Mesodermal cell (in vitro differentiated cells): ENCODE results near the gene CATSPER3. TPM values are rescaled to one million over a fixed set of nuclear protein-coding genes. Genes with fewer than 3 reads are reported as not detected.

Experiments used
- H3K27ac ChIP-seq: 2 replicates; pipeline ENCODE4 v1.7.0; 2013; ENCODE audit warnings: mild to moderate bottlenecking, low read depth, low read length, moderate library complexity; ENCODE audit not compliant: severe bottlenecking
- H3K36me3 ChIP-seq: 2 replicates; pipeline ENCODE4 v1.7.1; 2013; ENCODE audit warnings: mild to moderate bottlenecking, low read length, moderate library complexity; ENCODE audit not compliant: control insufficient read depth, insufficient read depth
- H3K4me1 ChIP-seq: one replicate; pipeline ENCODE4 v1.7.1; 2013; ENCODE audit warnings: mild to moderate bottlenecking, low read length; ENCODE audit not compliant: insufficient read depth, control insufficient read depth, poor library complexity, severe bottlenecking
- H3K4me3 ChIP-seq: 2 replicates; pipeline ENCODE4 v1.7.0; 2013; ENCODE audit warnings: low read length, control low read depth, mild to moderate bottlenecking; ENCODE audit not compliant: insufficient read depth, poor library complexity, severe bottlenecking; ENCODE audit errors: extremely low read depth
- H3K9me3 ChIP-seq: 2 replicates; pipeline ENCODE4 v1.7.1; 2013; ENCODE audit warnings: mild to moderate bottlenecking, low read length, moderate library complexity; ENCODE audit not compliant: control insufficient read depth
- WGBS, 2 experiments: methylation state at CpG; one replicate each; pipeline ENCODE4 v1.1.5; 2013; ENCODE audit warnings: missing lambda C conversion rate in 2 of 2; ENCODE audit not compliant: insufficient coverage in 2 of 2; 5-methylcytosine and 5-hydroxymethylcytosine counted together
- polyA plus RNA-seq, 2 experiments: library from polyadenylated mRNA; stranded (reverse); fragments of 50-300 nt; gene quantifications; one replicate each; pipeline ENCODE4 v1.2.3, GENCODE V29; 2013

CATSPER3 gene
- polyA plus RNA-seq (2013, experiment 1 of 2): not detected
- 0.35 TPM for polyA plus RNA-seq (2013, experiment 2 of 2)

GRCh38 chr5:134967607-134968006 lies at the start of gene CATSPER3:
TSS of gene CATSPER3 (plus strand) at chr5:134967907. CDS start at chr5:134967992, 85 bp downstream.
- H3K36me3 ChIP-seq: peaks cover 4% of the 10 kb centered on the region
- peaks cover 2% of the 10 kb centered on the region for H3K4me1 ChIP-seq
- H3K4me3 ChIP-seq: no peak within 1 kb of the TSS
- WGBS, 2 experiments: 83 to 93% methylated on average over 2 of the region's 3 CpGs
- H3K9me3 ChIP-seq: no peaks in the 10 kb centered on the region
- no peak within 1 kb of the TSS for H3K27ac ChIP-seq

- Histone ChIP-seq H3K36me3 (peaks cover 36% of the 10 kb centered on the region), H3K4me3 (no peak overlapping the region), H3K9me3 (no peaks in the 10 kb centered on the region), H3K27ac (no peak overlapping the region), H3K4me1 (no peaks in the 10 kb centered on the region)
- 56 to 94% methylated on average over 2 to 3 of the region's 3 CpGs for WGBS, 2 experiments
Measured at GRCh38 chr5:134918861-134919260, 48.8 kb upstream of the CATSPER3 start.

GRCh38 chr5:134920848-134921575 lies 46.7 kb upstream of the CATSPER3 start:
- Histone ChIP-seq H3K27ac (no peak overlapping the region), H3K36me3 (peaks cover 23% of the 10 kb centered on the region), H3K4me3 (no peak overlapping the region), H3K4me1 (no peaks in the 10 kb centered on the region), H3K9me3 (no peaks in the 10 kb centered on the region)
- 93 to 97% methylated on average over 5 to 9 of the region's 9 CpGs for whole genome bisulfite sequencing, 2 experiments

- Histone ChIP-seq H3K36me3 (peaks cover 10% of the 10 kb centered on the region), H3K4me3 (no peak overlapping the region), H3K9me3 (no peaks in the 10 kb centered on the region), H3K27ac (no peak overlapping the region), H3K4me1 (no peaks in the 10 kb centered on the region)
- WGBS, 2 experiments: 100% methylated on average over 1 to 3 of the region's 3 CpGs
Measured at GRCh38 chr5:134932508-134932907, 35.2 kb upstream of the CATSPER3 start.

GRCh38 chr5:134934202-134934601 lies 33.5 kb upstream of the CATSPER3 start:
- WGBS, 2 experiments: no CpG with 5 or more reads among the region's 5 CpGs

GRCh38 chr5:134935711-134936602 lies 31.8 kb upstream of the CATSPER3 start:
- Histone ChIP-seq H3K4me1 (no peaks in the 10 kb centered on the region), H3K4me3 (no peak overlapping the region), H3K9me3 (no peaks in the 10 kb centered on the region), H3K36me3 (peaks cover 10% of the 10 kb centered on the region), H3K27ac (no peak overlapping the region)
- WGBS, 2 experiments: 94 to 96% methylated on average over 6 to 10 of the region's 12 CpGs

More at GRCh38 chr5:134934202-134934601, 33.5 kb upstream of the CATSPER3 start:
- no peak overlapping the region for H3K4me3 ChIP-seq
- H3K27ac ChIP-seq: no peak overlapping the region
- no peaks in the 10 kb centered on the region for H3K9me3 ChIP-seq
- no peaks in the 10 kb centered on the region for H3K4me1 ChIP-seq
- H3K36me3 ChIP-seq: peaks cover 10% of the 10 kb centered on the region

GRCh38 chr5:134937526-134937925 lies 30.2 kb upstream of the CATSPER3 start:
- H3K36me3 ChIP-seq: peaks cover 5% of the 10 kb centered on the region
- no peak overlapping the region for H3K4me3 ChIP-seq
- H3K4me1 ChIP-seq: no peaks in the 10 kb centered on the region
- no peak overlapping the region for H3K27ac ChIP-seq
- no peaks in the 10 kb centered on the region for H3K9me3 ChIP-seq
- 95 to 97% methylated on average over 6 to 7 of the region's 8 CpGs for WGBS, 2 experiments

GRCh38 chr5:134938030-134938429 lies 29.7 kb upstream of the CATSPER3 start:
- peaks cover 5% of the 10 kb centered on the region for H3K36me3 ChIP-seq
- H3K4me3 ChIP-seq: no peak overlapping the region
- WGBS, 2 experiments: 85 to 94% methylated on average over 5 to 6 of the region's 6 CpGs
- H3K27ac ChIP-seq: no peak overlapping the region
- H3K4me1 ChIP-seq: no peaks in the 10 kb centered on the region
- no peaks in the 10 kb centered on the region for H3K9me3 ChIP-seq

GRCh38 chr5:134939500-134939899 lies 28.2 kb upstream of the CATSPER3 start:
- Histone ChIP-seq H3K36me3 (no peaks in the 10 kb centered on the region), H3K4me1 (no peaks in the 10 kb centered on the region), H3K4me3 (no peak overlapping the region), H3K27ac (no peak overlapping the region), H3K9me3 (no peaks in the 10 kb centered on the region)
- 100% methylated on average over 1 of the region's 1 CpG; no CpG with 5 or more reads in 1 of the 2 experiments for WGBS, 2 experiments

- WGBS, 2 experiments: 86 to 100% methylated on average over 1 of the region's 1 CpG
- no peak overlapping the region for H3K4me3 ChIP-seq
Measured at GRCh38 chr5:134943547-134943946, 24.2 kb upstream of the CATSPER3 start.

More at GRCh38 chr5:134943547-134943946, 24.2 kb upstream of the CATSPER3 start:
- Histone ChIP-seq H3K36me3 (no peaks in the 10 kb centered on the region), H3K27ac (no peak overlapping the region), H3K9me3 (no peaks in the 10 kb centered on the region), H3K4me1 (no peaks in the 10 kb centered on the region)
